ENCODE data around the gene DOLPP1. TPM values are rescaled to one million over a fixed set of nuclear protein-coding genes. Genes with fewer than 3 reads are reported as not detected.
A peak's percentile ranks its signal among the peaks of the same experiment; 100 is the strongest.

DOLPP1 gene
- total RNA-seq, 1 donor = 10.5 TPM

DNA sequence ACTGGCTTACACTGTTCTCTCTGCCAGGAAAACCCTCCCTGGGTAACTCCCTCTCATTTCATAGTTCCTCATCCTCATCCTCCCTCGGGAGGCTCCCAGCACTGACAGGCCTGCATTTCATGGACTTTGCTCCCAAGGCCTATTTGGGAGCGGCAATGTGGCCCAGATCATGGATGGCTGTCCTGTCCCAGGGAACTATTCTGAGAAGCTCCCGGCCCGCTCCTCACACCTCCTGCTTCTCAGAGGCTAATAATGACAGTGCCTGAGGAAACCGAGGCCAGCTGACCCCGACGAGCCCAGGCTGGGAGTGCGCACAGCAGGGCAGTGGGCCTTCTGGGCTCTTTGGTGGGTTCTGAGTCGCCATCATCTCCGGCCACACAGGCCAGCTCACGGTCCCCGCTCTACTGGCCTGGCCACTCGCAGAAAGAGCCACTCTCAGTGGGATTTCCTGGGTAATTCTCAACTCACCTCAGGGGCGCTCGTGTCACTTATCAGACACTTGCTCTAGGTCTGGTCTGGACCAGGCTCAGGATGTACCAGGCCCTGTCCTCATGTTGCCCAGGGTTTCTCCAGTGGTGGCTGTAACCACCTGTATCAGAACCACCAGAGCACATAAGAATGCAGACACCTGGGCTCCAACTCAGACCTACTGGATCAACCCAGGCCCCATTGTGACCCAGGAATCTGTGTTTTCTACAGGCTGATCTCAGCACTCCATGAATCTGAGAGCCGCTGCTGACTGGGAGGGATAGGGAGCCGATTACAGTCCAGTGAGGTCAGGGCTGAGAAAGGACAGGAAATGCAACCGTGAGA, 2.0 kb upstream of the DOLPP1 start:
- Histone ChIP-seq H3K79me2 (ENCODE audit: insufficient read depth, low read length) (peaks cover 26% of the 10 kb centered on the region), H3K4me3 (ENCODE audit: insufficient read depth, low read length) (no peak overlapping the region), H3K36me3 (ENCODE audit: insufficient read depth, low read length) (no peaks in the 10 kb centered on the region), H3K9me3 (ENCODE audit: low read depth, low read length) (no peaks in the 10 kb centered on the region), H2AFZ (ENCODE audit: low read length) (no peak overlapping the region), H3K4me2 (ENCODE audit: insufficient read depth, low read length) (no peak overlapping the region), H3K4me1 (ENCODE audit: insufficient read depth, low read length) (peaks cover 14% of the 10 kb centered on the region), H4K20me1 (ENCODE audit: insufficient read depth, low read length) (peaks cover 5% of the 10 kb centered on the region), H3K27ac (ENCODE audit: low read depth, low read length) (no peak overlapping the region), H3K27me3 (ENCODE audit: insufficient read depth, low read length) (no peaks in the 10 kb centered on the region)
- DNase-seq (ENCODE audit: insufficient read length, low spot score, missing footprints) = peak; percentile 69
- TF ChIP-seq, protein P1, sequence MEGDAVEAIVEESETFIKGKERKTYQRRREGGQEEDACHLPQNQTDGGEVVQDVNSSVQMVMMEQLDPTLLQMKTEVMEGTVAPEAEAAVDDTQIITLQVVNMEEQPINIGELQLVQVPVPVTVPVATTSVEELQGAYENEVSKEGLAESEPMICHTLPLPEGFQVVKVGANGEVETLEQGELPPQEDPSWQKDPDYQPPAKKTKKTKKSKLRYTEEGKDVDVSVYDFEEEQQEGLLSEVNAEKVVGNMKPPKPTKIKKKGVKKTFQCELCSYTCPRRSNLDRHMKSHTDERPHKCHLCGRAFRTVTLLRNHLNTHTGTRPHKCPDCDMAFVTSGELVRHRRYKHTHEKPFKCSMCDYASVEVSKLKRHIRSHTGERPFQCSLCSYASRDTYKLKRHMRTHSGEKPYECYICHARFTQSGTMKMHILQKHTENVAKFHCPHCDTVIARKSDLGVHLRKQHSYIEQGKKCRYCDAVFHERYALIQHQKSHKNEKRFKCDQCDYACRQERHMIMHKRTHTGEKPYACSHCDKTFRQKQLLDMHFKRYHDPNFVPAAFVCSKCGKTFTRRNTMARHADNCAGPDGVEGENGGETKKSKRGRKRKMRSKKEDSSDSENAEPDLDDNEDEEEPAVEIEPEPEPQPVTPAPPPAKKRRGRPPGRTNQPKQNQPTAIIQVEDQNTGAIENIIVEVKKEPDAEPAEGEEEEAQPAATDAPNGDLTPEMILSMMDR (IDR thresholded peaks at IDR 0.05; ENCODE audit: extremely low read depth, low read depth, low read length) = no peak

DNA sequence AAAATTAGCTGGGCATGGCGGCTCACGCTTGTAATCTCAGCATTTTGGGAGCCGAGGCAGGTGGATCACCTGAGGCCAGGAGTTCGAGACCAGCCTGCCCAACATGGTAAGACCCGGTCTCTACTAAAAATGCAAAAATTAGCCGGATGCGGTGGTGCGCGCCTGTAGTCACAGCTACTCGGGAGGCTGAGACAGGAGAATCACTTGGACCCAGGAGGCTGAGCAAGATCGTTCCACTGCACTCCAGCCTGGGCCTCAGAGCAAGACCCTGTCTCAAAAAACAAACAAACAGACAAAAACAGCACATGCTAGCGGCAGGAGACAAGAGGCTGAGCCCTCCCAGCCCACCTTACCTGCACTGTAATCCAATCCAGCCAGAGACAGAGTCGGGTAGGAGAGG, 1.1 kb upstream of the DOLPP1 start:
- no peaks in the 10 kb centered on the region for H3K36me3 ChIP-seq (ENCODE audit: insufficient read depth, low read length)
- peak overlapping the region; percentile 99 for H3K4me2 ChIP-seq (ENCODE audit: insufficient read depth, low read length)
- no peak for DNase-seq (ENCODE audit: insufficient read length, low spot score, missing footprints)
- TF ChIP-seq, protein P1 (IDR thresholded peaks at IDR 0.05; ENCODE audit: extremely low read depth, low read depth, low read length) = no peak
- no peaks in the 10 kb centered on the region for H3K27me3 ChIP-seq (ENCODE audit: insufficient read depth, low read length)
- no peak overlapping the region for H3K27ac ChIP-seq (ENCODE audit: low read depth, low read length)
- no peaks in the 10 kb centered on the region for H3K9me3 ChIP-seq (ENCODE audit: low read depth, low read length)
- H3K79me2 ChIP-seq (ENCODE audit: insufficient read depth, low read length) = peaks cover 28% of the 10 kb centered on the region
- H3K4me1 ChIP-seq (ENCODE audit: insufficient read depth, low read length) = peaks cover 14% of the 10 kb centered on the region
- peak overlapping the region; percentile 99 for H2AFZ ChIP-seq (ENCODE audit: low read length)
- peaks cover 5% of the 10 kb centered on the region for H4K20me1 ChIP-seq (ENCODE audit: insufficient read depth, low read length)
- H3K4me3 ChIP-seq (ENCODE audit: insufficient read depth, low read length) = peak overlapping the region; percentile 97

DNA sequence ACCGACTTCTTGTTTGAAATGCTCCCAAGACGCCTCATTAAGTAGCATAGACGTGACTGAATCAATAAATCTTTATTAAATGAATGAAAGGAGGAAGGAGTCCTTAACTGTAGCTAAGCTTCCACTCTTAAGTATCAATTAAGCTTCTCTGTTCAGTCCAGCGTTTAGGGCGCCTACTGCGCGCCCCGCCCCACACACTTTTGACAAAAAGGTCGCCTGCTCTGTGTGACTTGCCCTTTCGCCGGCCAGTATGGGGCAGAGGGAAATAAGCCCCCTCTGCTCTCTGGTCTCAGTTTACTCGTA, 662 bp upstream of the DOLPP1 start:
- H4K20me1 ChIP-seq (ENCODE audit: insufficient read depth, low read length) = peaks cover 5% of the 10 kb centered on the region
- H3K4me3 ChIP-seq (ENCODE audit: insufficient read depth, low read length) = peak overlapping the region; percentile 97
- H2AFZ ChIP-seq (ENCODE audit: low read length) = peak overlapping the region; percentile 99
- H3K9me3 ChIP-seq (ENCODE audit: low read depth, low read length) = no peaks in the 10 kb centered on the region
- peak; percentile 83 for DNase-seq (ENCODE audit: insufficient read length, low spot score, missing footprints)
- peak overlapping the region; percentile 25 for H3K27ac ChIP-seq (ENCODE audit: low read depth, low read length)
- H3K4me1 ChIP-seq (ENCODE audit: insufficient read depth, low read length) = peaks cover 14% of the 10 kb centered on the region
- no peaks in the 10 kb centered on the region for H3K27me3 ChIP-seq (ENCODE audit: insufficient read depth, low read length)
- H3K79me2 ChIP-seq (ENCODE audit: insufficient read depth, low read length) = peaks cover 28% of the 10 kb centered on the region
- H3K36me3 ChIP-seq (ENCODE audit: insufficient read depth, low read length) = no peaks in the 10 kb centered on the region
- TF ChIP-seq, protein P1 (IDR thresholded peaks at IDR 0.05; ENCODE audit: extremely low read depth, low read depth, low read length) = no peak
- H3K4me2 ChIP-seq (ENCODE audit: insufficient read depth, low read length) = peak overlapping the region; percentile 99

DNA sequence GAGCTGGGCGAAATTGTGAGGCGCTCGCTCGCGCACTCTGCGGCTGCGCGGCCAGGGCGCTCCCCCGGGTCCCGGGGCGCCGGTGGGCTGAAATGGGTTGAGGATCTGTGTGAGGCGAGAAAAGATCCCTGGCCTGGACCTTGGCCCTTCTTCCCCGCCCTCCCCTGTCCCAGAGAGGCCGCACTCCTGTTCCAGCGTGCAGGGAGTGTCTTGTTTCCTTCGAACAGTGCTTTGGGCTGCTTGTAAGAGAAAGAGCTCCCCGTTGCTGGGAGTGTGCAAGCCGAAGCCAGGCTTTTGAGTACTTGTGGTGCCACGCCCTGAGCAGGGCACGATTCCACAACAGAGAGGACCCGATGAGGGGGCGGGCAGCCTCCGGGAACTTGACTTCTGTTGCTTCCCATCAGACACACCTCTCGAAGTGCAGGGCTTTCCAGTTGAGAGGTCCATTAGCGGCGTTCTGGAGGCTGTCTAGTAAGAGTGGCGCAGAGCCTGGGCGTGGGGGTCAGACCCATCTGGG, 535 bp downstream of the DOLPP1 start:
- H3K27ac ChIP-seq (ENCODE audit: low read depth, low read length) = peak overlapping the region; percentile 64
- H2AFZ ChIP-seq (ENCODE audit: low read length) = peak overlapping the region; percentile 96
- DNase-seq (ENCODE audit: insufficient read length, low spot score, missing footprints) = no peak

More for the DNA sequence above, 535 bp downstream of the DOLPP1 start:
- peak overlapping the region; percentile 97 for H3K4me3 ChIP-seq (ENCODE audit: insufficient read depth, low read length)
- H3K27me3 ChIP-seq (ENCODE audit: insufficient read depth, low read length) = no peaks in the 10 kb centered on the region
- no peaks in the 10 kb centered on the region for H3K9me3 ChIP-seq (ENCODE audit: low read depth, low read length)
- TF ChIP-seq, protein P1 (IDR thresholded peaks at IDR 0.05; ENCODE audit: extremely low read depth, low read depth, low read length) = no peak
- peaks cover 14% of the 10 kb centered on the region for H3K4me1 ChIP-seq (ENCODE audit: insufficient read depth, low read length)
- H3K4me2 ChIP-seq (ENCODE audit: insufficient read depth, low read length) = peak overlapping the region; percentile 97
- peaks cover 28% of the 10 kb centered on the region for H3K79me2 ChIP-seq (ENCODE audit: insufficient read depth, low read length)
- H3K36me3 ChIP-seq (ENCODE audit: insufficient read depth, low read length) = no peaks in the 10 kb centered on the region
- H4K20me1 ChIP-seq (ENCODE audit: insufficient read depth, low read length) = peaks cover 5% of the 10 kb centered on the region

All from osteoblast (primary cell).